Retinal pigment epithelial cell (primary cell): ENCODE results near the gene DUSP18.
A peak's percentile ranks its signal among the peaks of the same experiment; 100 is the strongest.
"Not testable (repeated sequence)": the region's sequence is repeated elsewhere in the genome, so short reads cannot be mapped to it uniquely, and the experiment has no call there.

ENCODE experiments used
- DNase-seq: peaks from one replicate; pipeline ENCODE4 v3.0.0-alpha.2; 2010; ENCODE audit warnings: low read depth
- H3K4me3 ChIP-seq: 2 replicates; pipeline ENCODE4 v1.5.1; 2011; ENCODE audit warnings: mild to moderate bottlenecking, low read length, control low read depth, moderate library complexity
- CTCF ChIP-seq: conservative IDR thresholded peaks from 2 replicates; pipeline ENCODE4 v1.5.1; 2011; ENCODE audit warnings: low read depth, low read length, control low read depth, inconsistent platforms

DUSP18 gene

GRCh38 chr22:30637701-30638114 lies 30.0 kb downstream of the DUSP18 start:
- DNase-seq: no peak
- H3K4me3 ChIP-seq: peak overlapping the region; percentile 64

GRCh38 chr22:30636226-30637077 lies 31.2 kb downstream of the DUSP18 start:
- peak; percentile 7 for TF ChIP-seq CTCF
- H3K4me3 ChIP-seq: peak overlapping the region; percentile 64
- DNase-seq: no peak

More at GRCh38 chr22:30637701-30638114, 30.0 kb downstream of the DUSP18 start:
- no peak for TF ChIP-seq CTCF

- TF ChIP-seq CTCF: no peak
- H3K4me3 ChIP-seq: peak within 1 kb of the TSS; percentile 64
- no peak for DNase-seq
Observed at GRCh38 chr22:30635273-30636225, 32.1 kb downstream of the DUSP18 start, which contains the start of gene SLC35E4. TSS of gene SLC35E4 (plus strand) at chr22:30635781. CDS start at chr22:30636451, 670 bp downstream.

GRCh38 chr22:30634471-30635233 lies 33.0 kb downstream of the DUSP18 start:
- peak; percentile 96 for TF ChIP-seq CTCF
- no peak for DNase-seq
- H3K4me3 ChIP-seq: peak overlapping the region; percentile 47

GRCh38 chr22:30631469-30631868 lies 36.2 kb downstream of the DUSP18 start:
- not testable (repeated sequence) for H3K4me3 ChIP-seq, DNase-seq

- DNase-seq: no peak
- no peak overlapping the region for H3K4me3 ChIP-seq
- TF ChIP-seq CTCF: no peak
Observed at GRCh38 chr22:30628491-30628890, 39.2 kb downstream of the DUSP18 start.
